ENCODE data around the gene OR5I1. TPM values are rescaled to one million over a fixed set of nuclear protein-coding genes. Genes with fewer than 3 reads are reported as not detected.
"Not testable (repeated sequence)": the region's sequence is repeated elsewhere in the genome, so short reads cannot be mapped to it uniquely, and the experiment has no call there.

Gene OR5I1
- total RNA-seq, result not detected

DNA sequence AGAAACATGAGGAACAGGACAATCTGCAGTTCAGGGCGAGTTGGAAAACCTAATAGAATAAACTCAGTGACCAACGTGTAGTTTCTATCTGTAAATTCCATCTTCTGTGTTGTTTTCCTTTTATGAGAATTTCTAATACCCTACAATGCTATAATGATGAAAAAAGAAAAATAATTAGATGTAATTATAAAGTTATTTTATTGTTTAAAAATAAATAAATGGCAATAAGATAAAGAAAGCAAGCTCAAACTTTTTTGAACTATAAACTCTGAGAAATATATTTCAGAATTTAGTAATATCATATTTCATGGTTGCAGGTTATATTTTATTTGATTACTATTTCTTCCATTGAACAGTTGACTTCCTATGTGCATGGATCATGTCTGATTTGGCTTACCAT, at the start of gene OR5I1:
Gene OR5I1, minus strand, starts transcription at position 101 of the 400 bp plus-strand sequence. Its CDS starts 0 bp downstream, at position 101.
- no peak for DNase-seq (ENCODE audit: low spot score)

DNA sequence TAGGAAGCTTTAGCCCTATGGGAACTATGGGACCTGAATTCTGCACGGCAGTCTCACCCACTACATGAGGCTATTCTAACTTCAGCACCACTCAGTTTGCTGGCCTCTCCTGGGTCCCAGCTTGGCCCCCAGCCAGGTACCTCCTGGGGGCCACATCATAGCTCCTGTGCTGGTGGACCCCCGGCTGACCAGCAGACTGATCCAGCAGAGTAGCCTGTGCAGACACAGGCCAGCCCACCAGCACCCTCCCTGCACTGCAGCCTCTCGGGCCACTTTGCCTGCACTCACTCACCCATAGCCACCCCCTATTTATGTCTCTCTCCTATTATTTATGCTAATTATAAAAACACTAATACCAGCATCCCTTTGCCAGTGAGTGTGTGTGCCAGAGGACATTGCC, 34.7 kb upstream of the OR5I1 start:
- no peak for DNase-seq (ENCODE audit: low spot score)

DNA sequence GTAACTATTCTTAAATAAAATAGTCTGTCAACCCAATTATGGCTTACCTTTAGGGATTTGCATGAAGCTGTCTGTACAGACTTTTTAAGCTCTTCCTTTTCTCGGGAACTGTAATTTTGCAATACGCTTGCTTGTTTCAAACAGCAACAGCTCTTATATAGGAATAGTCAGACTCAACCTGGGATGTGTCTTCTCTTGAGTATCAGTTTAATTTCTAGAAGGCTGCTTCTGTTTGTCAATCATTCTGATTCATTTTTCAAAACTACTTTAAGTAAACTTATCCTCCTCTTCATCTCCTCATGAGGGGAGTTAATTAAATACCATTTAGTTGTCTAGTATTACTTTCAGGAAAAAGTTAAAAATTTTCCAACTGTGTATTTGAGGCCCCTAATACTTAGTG, 33.6 kb upstream of the OR5I1 start, which contains the start of gene OR10AG1:
Gene OR10AG1, minus strand, starts transcription at position 101 of the 400 bp plus-strand sequence. Its CDS starts 38 bp downstream, at position 63.
- no peak for DNase-seq (ENCODE audit: low spot score)

DNA sequence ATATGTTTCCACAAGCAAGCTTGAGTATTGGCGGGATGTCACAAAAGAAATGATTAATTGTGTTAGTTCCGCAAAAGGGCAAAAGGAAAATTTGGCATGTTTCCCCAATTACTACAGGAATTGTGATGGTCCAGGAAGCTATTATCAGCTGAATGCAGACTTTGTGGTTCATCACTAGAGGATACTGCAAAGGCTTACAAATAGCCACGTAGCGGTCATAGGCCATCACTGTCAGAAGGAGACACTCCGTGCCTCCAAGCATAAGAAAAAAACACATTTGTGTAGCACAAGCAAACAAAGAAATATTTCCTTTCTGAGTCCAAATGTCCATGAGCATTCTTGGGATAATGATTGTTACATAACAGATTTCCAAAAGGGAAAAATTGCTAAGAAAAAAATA, 31.7 kb upstream of the OR5I1 start:
- DNase-seq (ENCODE audit: low spot score), result no peak

DNA sequence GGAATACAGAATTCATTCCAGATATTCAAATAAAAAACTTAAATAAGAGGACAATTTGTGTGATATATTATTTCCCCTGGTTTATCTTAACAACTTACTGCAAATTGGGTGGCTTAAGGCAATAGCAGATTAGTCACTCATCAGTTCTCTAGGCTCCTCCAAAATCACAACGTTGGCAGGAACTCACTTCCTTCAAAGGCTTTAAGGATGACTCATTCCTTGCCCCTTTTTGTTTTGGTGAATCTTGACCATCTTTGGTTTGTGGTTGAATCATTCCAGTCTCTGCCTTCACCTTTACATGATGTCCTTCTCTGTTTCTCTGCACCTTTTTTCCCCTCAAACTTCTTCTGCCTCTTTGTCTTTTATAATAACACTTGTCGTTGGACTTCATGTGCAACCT, 30.2 kb upstream of the OR5I1 start:
- DNase-seq (ENCODE audit: low spot score), result no peak

DNA sequence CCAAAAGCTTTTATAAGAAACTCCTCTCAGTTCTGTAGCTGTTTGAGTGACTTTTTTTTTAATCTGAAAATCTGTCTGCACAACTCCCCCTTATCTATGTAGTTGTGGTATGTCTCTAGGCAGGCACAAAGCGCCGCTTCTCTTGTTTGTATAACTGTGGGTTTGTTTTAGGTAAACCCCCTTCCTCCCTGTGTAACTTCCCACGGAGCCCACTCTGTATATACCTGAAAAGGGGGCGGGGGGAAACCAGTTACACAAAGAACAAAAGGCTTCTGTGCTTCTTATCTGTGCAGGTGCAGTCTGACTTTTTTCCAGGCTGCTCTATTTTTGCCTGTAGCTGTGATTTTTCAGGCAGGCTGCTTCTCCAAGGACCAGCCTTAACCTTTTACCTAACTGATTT, 20.3 kb upstream of the OR5I1 start:
- no peak for DNase-seq (ENCODE audit: low spot score)

DNA sequence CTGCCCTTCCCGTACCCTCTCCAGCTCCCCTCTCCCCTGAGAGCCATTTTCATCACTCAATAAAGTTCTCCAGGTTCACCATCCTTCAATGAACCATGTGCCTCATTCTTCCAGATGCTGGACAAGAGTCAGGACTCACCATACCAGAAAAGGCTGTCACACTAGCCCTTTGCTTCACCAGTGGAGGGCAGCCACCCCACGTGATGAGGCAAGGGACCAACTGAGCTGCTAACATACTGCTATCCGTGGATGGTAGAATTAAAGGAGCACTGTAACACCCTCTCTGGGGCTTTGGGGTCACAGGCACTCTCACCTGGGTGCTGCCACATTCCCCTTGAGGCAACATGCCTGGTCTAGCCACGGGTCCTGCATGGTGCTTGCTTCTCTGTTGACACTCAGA, 13.1 kb upstream of the OR5I1 start:
- no peak for DNase-seq (ENCODE audit: low spot score)

DNA sequence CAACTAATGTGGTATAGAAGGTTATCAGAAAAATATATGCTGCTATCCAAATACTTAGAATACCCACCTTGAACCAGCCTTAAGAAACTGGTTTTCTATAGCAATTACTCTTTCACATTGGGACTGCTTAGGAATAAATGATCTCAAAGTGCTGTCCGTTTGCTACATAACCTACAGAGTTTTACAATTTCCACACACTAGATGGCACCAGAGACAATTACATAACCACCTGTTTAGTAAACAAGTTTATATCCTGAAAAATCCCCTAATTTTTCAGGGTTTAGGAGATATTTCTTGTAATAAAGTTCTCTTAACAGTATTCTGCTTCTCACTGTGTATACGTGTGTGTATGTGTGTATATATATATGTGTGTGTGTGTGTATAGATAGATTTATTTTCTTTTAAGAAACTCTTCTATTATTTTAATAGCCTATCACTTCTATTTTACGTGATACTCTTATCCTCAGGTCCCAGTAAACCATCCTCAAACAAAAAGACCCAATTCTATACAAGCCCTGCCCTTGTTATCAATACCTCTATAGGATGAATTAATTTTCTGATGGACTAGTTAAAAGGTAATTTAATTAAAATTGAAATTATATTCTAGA, 6.7 kb upstream of the OR5I1 start:
- no peak for DNase-seq (ENCODE audit: low spot score)

DNA sequence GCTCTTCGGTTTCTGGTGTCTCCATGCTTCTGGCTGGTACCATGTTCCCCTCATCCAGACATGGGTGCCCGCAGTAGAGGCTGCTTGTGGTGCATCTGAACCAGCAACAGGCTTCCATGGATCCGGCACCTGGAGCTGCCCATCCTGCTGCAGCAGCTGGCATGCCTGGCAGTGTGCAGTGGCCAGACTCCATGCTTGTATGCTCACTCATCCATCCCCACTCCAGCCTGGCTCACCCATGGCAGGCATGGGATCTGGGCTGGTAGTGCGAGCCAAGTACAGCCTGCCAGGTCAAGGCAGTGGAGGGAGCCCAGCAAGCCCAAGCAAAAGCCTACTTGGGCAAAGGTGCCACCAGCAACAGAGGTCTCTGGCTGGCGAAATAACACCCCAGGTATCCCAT, 15.7 kb downstream of the OR5I1 start:
- DNase-seq (ENCODE audit: low spot score), result no peak

DNA sequence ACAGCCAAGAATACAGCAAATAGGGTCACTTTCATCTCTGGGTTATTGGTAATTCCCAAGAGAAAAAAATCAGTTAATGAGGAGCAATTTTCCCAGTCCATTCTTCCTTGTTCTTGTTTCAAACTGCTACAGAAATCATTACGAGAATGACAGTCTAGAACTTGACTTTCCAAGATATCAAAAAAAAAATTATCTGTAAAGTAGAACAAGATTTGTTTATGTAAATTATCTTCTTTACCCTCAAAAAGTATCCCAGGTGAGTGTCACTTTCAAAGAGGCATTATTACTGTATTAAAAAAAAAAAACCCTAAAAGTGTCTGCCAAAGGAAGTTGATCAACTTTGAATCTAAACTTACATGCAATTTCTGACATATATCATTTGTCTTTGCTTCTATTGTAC, 21.7 kb downstream of the OR5I1 start, which contains the start of gene OR5W2:
Gene OR5W2, minus strand, starts transcription at position 101 of the 400 bp plus-strand sequence. Its CDS starts 0 bp downstream, at position 101.
- no peak for DNase-seq (ENCODE audit: low spot score)

DNA sequence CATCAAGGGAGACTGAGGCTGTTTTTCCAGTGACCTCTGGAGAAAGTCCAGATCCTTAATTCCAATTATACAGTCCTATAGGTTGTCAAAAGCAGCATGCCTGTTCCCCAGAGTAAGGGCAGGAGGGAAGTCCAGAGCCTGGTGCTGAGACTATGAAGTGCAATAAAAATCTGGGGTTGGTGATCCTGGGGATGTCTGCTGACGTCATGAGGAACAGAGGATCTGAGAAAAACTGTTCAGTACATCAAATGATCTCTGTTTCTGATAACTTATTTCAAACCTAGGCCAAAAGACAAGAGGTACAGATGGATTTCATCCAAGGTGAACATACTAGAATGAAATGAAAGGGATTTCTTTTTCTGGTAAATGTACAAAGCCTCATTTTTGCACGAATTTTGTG, 33.9 kb downstream of the OR5I1 start:
- DNase-seq (ENCODE audit: low spot score), result no peak

DNA sequence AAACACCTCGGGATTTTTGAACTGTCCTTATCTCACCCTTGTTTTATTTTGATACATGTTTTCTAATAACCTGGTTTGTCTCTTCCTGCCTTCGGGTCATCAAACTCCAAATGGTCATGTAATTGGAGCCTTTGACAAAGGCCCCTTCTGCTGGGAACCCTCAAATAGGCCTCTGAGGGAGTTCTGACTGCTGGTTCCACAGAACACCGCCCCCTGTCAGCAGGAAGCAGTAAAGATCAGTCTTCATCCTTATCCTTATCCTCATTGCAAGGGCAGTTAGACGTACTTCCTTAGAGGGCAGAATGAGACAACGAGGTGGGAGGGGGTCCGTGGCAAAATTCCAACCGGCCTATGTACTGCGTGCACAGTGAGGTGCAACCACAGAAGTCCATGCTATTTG, 41.0 kb downstream of the OR5I1 start:
- DNase-seq (ENCODE audit: low spot score), result no peak

DNA sequence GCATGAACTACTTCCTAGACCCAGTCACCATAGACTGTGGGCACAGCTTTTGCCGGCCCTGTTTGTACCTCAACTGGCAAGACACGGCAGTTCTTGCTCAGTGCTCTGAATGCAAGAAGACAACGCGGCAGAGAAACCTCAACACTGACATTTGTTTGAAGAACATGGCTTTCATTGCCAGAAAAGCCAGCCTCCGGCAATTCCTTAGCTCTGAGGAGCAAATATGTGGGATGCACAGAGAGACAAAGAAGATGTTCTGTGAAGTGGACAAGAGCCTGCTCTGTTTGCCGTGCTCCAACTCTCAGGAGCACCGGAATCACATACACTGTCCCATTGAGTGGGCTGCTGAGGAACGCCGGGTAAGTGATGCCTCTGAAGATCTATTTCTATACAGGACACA, 50.7 kb downstream of the OR5I1 start:
- not testable (repeated sequence) for DNase-seq (ENCODE audit: low spot score)

Other genes with a start within 250 kb of the OR5I1 start
- gene OR5D13, start 163.0 kb downstream of the OR5I1 start, total RNA-seq, result not detected
- not detected for gene OR5D14, start 140.8 kb downstream of the OR5I1 start, total RNA-seq
- not detected for gene OR5L1, start 125.0 kb downstream of the OR5I1 start, total RNA-seq
- gene OR5D18, start 116.8 kb downstream of the OR5I1 start, total RNA-seq, result not detected
- not detected for gene OR5L2, start 109.2 kb downstream of the OR5I1 start, total RNA-seq
- not detected for gene OR5D16, start 97.6 kb downstream of the OR5I1 start, total RNA-seq
- gene TRIM51, start 53.1 kb downstream of the OR5I1 start, total RNA-seq, result not detected
- gene OR5W2, start 21.8 kb downstream of the OR5I1 start, total RNA-seq, result not detected
- not detected for gene OR10AG1, start 33.5 kb upstream of the OR5I1 start, total RNA-seq
- not detected for gene OR5F1, start 58.2 kb upstream of the OR5I1 start, total RNA-seq
- not detected for gene OR5AS1, start 91.3 kb upstream of the OR5I1 start, total RNA-seq
- not detected for gene OR8I2, start 156.9 kb upstream of the OR5I1 start, total RNA-seq
- not detected for gene OR8H2, start 167.3 kb upstream of the OR5I1 start, total RNA-seq
- gene OR8H3, start 186.0 kb upstream of the OR5I1 start, total RNA-seq, result not detected
- not detected for gene OR8J3, start 203.8 kb upstream of the OR5I1 start, total RNA-seq
- not detected for gene OR8K5, start 223.9 kb upstream of the OR5I1 start, total RNA-seq
- gene OR5J2, start 240.2 kb upstream of the OR5I1 start, total RNA-seq, result not detected